NCI-H1694 (cell line): ENCODE results near the gene TTC28.
"Not testable (repeated sequence)": the region's sequence is repeated elsewhere in the genome, so short reads cannot be mapped to it uniquely, and the experiment has no call there.

Experiments used
- DNase-seq: peaks from one replicate; lab custom pipeline; 2025; lab: John Stamatoyannopoulos, UW

TTC28 gene

DNA sequence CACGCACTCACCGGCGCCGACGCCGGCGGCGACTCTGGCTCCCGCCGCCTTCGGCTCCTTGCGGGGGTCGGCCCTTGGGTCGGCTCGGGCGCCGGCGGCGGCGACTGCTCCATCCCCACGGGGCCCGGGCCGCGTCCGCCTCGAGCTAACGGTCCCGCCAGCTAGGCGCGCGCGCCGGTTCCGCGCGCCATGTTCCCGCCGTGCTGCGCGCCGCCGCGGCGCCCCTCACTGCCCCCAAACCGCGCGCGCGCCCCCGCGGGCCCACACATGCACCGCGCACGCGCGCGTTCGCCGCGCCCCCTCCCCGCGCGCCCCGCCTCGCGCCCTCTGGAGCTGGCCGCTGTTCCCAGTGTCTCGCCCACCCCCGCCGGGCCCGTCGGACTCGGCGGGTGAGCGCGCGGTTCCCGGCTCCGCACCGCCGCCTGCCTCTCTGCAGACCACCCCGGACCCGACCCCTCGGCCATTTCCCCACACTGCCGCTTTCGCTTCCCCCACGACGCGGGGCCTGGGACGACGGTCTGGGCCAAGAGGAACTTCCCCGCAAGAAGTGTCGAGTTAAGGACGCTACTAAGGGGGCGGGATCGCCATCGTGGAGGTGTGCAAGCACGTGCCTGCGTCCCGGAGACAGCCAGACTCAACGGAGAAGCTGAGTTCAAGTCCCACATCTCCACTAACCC, at the start of gene TTC28:
Gene TTC28, minus strand, starts transcription at position 230 of the 677 bp plus-strand sequence. Its CDS starts 117 bp downstream, at position 113.
- DNase-seq: peak; percentile 33

DNA sequence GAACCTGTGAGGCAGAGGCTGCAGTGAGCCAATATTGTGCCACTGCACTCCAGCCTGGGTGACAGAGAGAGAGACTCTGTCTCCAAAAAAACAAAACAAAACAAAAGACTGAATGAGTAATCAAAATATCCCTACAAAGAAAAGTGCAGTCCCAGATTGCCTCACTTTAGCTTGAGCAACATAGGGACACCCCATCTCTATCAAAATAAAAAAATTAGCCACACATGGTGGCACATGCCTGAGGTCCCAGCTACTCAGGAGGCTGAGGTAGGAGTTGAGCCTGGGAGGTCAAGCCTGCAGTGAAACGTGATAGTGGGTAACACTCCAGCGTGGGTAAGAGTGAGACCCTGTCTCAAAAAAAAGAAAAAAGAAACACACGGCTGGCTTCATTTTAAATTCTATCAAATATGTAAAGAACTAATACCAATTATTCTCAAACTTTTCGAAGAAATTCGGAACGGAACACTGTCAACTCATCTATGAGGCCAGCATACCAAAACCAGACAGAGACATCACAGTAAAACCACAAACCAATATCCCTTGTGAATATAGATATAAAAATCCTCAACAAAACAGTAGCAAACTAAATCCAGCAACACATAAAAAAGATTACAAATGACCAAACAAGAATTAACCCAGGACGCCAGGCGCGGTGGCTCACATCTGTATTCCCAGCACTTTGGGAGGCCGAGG, 49.1 kb upstream of the TTC28 start:
- DNase-seq: no peak

DNA sequence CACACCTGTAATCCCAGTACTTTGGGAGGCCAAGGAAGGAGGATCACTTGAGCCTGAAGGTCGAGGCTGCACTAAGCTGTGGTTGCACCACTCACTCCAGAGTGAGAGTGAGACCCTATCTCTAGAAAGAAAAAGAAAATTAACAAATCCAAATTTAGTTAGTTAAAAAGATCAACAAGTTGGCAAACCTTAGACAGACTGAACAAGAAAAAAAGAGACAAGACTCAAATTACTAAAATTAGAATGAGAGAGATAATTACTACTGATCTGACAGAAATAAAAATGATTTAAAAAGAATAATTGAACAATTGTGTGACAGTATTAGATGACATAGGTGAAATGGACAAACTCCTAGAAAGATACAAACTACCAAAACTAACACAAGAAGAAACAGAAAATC, 48.4 kb upstream of the TTC28 start:
- DNase-seq: no peak

- no peak for DNase-seq
These were observed 38.4 kb upstream of the TTC28 start for GRCh38 chr22:28718044-28718443.

- DNase-seq: no peak
These were observed 37.0 kb upstream of the TTC28 start for GRCh38 chr22:28716686-28717085.

GRCh38 chr22:28715611-28716010, 36.0 kb upstream of the TTC28 start:
- no peak for DNase-seq

DNA sequence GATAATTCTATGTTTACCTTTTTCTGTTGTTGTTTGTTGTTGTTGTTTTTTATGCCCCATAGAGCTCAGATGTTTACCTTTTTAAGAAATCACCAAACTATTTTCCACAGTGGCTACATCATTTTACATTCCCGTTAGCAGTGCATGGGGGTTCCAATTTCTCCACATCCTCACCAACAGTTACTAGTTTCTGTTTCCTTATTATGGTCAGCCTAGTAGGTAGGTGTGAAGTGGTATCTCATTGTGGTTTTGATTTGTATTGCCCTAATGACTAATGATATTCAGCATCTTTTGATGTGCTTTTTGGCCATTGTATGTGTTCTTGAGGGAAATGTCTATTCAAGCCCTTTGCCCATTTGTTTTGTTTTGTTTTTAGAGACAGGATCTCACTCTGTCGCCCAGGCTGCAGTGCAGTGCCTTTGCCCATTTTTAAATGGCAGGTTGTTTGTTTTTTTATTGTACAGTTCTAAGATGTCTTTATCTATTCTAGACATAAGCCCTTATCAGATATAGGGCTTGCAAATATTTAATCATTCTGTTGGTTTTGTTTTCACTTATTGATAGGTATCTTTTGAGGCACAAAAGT, 34.5 kb upstream of the TTC28 start:
- DNase-seq: no peak

DNA sequence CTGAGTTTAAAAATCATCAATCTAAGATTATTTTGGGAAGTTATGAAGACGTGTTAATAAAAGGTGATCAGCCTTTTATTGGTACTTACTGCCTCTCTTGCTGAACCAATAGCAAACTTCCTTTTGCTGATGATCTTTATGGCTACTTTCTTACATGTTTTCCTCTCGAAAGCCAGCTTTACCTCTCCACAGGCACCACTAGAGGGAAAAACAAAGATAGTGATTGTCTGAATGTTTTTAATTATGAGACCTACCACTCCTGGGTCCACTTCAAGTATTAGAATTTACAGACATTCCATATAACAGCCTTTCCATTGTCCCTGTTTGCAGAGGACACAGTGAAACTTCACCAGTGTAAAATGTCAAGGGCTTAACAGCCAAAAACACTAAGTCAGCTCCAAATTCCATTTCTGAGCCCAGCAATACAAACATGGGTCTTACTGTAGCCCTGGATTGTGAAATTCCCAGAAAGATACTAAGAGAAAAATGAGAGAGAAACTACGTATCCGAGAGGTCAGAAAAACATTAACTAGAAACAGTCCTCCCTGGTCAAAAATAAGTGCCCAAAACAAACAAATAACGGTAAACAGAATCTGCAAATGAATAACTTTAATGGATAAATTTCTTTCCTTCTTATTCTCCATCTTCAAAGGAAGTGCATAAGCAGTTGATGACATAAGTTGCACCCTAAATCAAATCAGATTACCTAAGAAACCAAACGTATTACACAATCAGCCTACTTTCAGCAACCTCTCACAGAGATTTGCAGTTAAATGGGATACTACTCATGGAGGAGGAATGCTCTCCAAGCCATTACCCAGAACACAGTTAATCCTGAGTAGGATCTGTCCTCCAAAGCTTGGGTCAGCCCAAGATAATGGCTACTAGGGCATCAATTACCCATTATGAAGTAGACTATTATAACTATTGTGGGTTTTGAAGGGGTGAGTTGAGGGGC, 32.5 kb upstream of the TTC28 start:
- no peak for DNase-seq

DNA sequence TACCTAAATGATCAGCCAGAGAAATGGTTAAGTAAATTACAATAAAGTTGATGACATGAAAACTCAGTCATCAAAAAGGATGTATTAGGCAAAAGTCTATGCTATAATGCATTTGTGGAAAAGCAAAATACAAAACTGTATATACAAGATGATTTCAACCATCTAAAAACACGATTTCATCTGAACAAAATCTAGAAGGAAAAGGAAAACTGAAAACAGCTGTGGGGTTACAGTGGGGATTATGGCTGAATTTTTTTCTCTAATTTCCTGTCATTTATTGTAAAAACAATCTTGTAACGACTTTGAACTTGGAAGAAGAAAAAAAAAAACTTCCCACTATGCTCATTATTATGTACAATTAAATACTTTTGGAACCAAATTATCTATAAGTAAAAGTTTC, 31.7 kb upstream of the TTC28 start:
- DNase-seq: no peak

- DNase-seq: no peak
These were observed 31.0 kb upstream of the TTC28 start for GRCh38 chr22:28710576-28711191.

- no peak for DNase-seq
These were observed 30.5 kb upstream of the TTC28 start for GRCh38 chr22:28710107-28710506.

DNA sequence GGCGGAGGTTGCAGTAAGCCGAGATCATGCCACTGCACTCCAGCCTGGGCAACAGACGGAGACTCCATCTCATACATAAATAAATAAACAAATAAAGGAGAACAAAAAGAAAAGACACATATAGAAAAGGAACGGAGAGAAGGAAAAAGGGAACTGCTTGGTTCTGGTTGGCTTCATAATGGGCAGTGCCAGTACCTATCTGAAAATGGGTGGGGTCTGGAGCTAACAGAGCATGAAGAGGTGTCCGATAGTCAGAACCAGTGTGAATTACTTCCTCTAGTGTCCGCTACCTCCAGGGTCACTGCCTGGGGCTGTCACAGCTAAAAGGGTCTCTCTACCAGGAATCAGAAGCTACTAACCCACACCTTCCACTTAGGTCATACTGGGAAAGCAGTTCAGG, 27.2 kb upstream of the TTC28 start:
- no peak for DNase-seq

DNA sequence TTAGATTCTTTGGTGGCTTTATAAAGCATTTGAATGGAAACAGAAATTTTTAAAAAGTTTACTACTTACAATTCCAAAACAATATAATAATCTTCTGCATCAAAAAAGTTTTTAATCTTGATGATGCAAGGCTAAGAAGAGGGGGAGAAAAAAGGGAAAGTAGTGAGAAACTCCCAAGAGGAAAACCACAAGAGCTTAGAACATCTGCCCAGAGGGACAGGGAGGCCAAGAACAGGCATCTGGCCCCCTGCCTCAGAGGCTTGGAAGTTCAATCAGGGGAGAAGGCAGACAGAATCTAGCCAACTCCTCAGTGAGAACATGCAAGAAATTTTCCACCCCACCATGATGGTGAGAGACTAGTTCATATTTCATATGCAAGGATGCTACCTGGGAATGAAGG, 23.8 kb upstream of the TTC28 start:
- no peak for DNase-seq

DNA sequence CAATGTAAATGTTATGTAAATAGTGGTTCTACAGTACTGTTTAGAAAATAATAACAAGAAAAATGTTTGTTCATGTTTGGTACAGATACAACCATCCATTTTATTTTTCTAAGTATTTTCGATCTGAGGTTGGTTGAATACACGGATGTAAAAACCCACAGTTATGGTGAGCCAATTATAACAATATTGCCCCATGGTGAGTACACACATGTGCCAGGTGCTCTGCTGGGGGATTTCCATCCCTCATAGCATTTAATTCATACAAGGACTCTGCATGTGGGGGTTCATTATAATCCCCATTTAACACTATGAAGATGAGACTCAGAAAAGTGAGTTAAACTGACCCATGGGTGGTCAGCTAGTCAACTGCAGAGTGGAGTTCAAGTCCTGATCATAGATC, 23.3 kb upstream of the TTC28 start:
- no peak for DNase-seq

DNA sequence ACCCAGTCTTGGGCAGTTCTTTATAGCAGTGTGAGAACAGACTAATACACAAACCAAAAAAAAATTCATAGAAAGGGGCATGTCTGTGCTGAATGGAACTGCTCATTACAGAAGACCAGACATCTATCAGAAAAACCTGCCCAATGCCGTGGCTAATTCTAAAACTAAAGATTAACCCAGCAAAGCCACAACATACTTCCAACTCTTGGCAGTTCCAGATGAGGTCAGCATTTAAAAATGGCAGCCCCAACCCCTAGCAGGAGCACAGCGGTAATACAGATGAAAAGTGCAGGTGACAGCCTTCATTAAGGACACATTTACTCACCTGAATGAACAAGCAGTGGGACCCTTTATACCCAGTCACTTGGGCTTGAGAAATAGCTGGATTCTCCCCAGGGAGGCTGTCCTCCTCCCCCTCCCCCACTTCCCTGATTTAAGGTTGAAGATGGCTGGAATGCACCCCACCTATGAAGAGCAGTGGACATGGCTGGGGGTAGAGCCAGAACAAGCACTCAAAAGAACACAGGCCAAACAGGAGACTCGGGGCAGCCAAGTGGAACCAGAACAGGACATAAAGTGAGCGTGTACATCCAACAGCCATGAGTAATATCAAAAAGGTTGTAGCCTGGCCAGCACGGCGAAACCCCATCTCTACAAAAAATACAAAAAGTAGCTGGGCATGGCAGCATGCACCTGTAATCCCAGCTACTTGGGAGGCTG, 13.6 kb upstream of the TTC28 start:
- not testable (repeated sequence) for DNase-seq

- not testable (repeated sequence) for DNase-seq
These were observed 10.2 kb upstream of the TTC28 start for GRCh38 chr22:28689796-28690195.

GRCh38 chr22:28682966-28683365, 3.3 kb upstream of the TTC28 start:
- not testable (repeated sequence) for DNase-seq

- not testable (repeated sequence) for DNase-seq
These were observed 1.3 kb upstream of the TTC28 start for GRCh38 chr22:28680813-28681490.

DNA sequence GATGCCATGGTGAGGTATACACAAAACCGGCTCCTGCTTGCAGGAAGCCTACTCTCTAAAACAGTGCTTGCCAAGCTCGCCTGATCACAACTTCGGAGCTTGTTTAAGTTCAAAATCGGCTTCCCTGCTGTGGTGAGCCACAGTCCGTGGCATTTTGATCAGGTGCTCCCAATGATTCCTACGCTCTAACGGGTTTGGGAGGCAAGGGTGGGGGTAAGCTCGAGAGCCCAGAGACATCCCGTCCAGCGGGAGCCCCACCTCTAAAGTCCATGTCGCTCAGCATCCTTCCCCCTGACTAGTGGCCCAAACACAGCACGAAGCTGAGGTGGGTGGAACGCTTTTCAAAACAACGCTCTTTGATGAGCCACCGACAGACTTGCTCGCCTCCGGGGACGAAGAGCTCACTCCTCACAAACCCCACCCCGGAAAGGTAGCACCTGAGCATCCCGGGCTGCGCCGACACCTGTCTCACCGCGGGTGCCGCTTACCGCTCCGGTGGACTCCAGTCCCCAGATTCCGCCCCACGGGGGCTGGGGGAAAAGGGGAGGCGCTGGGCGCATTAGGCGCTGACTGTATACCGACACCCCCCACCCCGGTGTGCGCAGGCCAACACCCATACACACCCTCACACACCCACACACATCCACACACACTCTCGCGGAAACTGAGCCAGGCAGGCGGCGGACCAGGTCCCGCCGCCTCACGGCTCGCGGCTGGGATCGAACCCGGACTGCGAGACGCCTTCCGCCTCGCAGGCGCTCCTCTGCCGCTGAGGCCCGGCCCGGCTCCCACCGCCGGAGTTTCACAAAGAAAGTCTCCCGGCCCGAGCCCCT, 646 bp downstream of the TTC28 start:
- DNase-seq: not testable (repeated sequence)

- DNase-seq: not testable (repeated sequence)
These were observed 1.5 kb downstream of the TTC28 start for GRCh38 chr22:28678170-28678569.
